GM19463 (cell line): Measurements from ENCODE around the gene GNG13.
"Not testable (repeated sequence)": the region's sequence is repeated elsewhere in the genome, so short reads cannot be mapped to it uniquely, and the experiment has no call there.

Experiments used
- ATAC-seq: cut with Tn5 transposase; IDR thresholded peaks from one replicate; pipeline ENCODE4 v1.9.1; 2021; ENCODE audit warnings: mild to moderate bottlenecking, moderate library complexity; ENCODE audit not compliant: unreplicated experiment

GNG13 gene

DNA sequence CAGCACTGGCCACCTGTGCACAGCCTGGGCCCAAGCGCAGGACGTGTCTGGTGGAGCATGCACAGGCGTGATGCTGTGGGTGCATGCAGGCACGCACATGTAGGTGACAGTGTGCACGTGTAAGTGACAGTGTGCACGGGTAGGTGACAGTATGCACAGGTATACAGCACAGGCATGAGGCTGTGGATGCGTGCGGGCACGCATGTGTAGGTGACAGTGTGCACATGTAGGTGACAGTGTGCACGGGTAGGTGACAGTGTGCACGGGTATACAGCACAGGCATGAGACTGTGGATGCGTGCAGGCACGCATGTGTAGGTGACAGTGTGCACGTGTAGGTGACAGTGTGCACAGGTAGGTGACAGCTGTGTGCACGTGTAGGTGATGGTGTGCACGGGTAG, 20.2 kb downstream of the GNG13 start:
- no peak for ATAC-seq

DNA sequence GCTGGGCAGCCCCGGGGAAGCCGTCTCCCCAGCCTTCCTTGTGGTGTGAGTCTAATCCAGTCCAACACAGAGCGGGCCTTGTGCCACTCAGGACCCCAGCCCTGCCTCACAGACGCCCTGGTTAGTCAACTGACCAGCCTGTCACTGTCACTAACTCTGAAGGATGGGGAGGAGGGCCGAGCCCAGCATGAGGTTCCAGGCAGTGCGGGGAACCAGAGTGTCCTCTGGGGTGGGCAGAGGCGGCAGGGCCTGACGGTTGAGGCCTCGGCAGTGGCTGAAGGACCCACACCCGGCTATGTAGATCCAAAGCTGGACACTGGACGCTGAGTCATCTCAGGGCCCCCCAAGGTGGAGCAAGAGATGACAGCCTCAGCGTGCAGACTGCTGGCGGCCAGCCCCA, 21.0 kb downstream of the GNG13 start:
- ATAC-seq, result no peak

DNA sequence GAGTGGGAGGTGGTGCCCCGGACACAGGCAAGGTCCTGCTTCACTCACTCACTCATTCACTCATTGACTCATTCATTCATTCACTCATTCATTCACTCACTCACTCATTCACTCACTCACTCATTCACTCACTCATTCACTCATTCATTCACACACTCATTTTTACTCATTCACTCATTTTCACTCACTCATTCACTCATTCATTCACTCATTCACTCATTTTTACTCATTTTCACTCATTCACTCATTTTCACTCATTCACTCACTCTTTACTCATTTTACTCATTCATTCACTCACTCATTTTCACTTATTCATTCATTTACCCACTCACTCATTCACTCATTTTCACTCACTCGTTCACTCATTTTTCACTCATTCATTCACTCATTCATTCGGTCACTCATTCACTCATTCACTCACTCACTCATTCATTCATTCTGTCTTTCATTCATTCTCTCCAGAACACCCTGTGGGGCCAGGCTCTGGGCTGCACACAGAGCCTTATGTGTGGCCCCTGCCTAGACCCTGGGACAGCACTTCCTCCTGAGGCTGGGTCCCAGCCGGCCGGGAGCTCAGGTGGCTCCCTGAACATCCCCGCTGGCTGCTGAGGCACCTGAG, 21.5 kb downstream of the GNG13 start:
- ATAC-seq, result no peak

DNA sequence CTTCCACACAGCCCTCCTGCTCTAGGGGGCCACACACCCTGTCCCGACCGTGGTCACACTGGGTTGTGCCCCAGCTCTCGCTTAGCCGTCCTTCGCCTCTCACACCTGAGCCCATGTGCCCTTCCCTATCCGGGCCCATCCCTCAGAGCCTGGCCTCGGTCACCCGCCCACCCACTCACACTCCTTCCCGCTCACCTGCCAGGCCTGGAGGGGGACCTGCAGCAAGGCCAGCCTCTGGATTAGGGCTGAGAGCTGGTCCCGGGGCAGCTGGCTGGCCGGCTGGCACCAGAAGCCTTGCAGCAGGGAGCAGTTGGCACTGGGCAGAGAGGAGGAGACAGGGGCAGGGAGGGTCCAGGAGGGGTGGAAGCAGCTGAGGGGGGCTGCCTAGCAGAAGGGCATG, 22.1 kb downstream of the GNG13 start:
- no peak for ATAC-seq

DNA sequence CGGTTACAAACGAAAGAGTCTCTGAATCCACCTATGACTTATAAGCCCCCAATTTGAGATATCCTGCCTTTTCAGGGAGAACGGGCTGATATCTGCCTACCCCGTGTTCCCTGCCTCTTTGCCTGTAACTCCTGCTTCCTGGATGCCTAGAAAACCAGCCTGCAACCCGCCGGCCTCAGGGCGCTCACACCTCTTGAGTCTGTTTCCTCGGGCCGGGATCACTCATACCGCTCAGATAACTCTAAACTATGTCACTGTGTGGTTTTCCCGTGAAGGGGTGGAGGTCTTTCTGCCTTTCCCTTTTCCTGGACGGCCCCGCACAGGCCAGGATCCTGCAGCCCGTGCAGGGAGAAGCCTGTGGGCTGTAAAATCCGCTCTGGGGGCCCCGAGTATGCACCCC, 22.7 kb downstream of the GNG13 start:
- ATAC-seq, result no peak

DNA sequence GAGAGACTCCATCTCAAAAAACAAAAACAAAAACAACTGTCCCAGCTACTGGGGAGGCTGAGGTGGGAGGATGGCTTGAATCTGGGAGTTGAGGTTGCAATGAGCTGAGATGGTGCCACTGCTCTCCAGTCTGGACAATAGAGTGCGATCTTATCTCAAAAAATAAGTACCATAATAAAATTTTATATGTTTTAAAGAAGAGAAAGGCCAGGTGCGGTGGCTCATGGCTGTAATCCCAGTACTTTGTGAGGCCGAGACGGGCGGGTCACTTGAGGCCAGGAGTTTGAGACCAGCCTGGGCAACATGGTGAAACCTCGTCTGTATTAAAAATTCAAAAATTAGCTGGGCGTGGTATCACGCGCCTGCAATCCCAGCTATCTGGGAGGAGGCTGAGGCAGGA, 23.7 kb downstream of the GNG13 start:
- no peak for ATAC-seq

DNA sequence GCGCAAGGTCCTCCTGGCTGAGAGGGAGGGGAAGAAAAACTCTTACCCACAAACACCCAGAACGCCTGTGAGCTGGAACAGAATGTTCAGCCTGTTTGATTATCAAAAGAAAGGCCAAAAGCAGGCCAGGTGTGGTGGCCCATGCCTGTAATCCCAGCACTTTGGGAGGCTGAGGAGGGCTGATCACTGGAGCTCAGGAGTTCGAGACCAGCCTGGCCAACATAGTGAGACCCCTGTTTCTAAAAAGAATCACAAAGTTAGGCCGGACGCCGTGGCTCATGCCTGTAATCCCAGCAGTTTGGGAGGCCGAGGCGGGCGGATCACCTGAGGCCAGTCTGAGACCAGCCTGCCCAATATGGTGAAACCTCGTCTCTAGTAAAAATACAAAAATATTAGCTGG, 24.2 kb downstream of the GNG13 start:
- ATAC-seq, result not testable (repeated sequence)

DNA sequence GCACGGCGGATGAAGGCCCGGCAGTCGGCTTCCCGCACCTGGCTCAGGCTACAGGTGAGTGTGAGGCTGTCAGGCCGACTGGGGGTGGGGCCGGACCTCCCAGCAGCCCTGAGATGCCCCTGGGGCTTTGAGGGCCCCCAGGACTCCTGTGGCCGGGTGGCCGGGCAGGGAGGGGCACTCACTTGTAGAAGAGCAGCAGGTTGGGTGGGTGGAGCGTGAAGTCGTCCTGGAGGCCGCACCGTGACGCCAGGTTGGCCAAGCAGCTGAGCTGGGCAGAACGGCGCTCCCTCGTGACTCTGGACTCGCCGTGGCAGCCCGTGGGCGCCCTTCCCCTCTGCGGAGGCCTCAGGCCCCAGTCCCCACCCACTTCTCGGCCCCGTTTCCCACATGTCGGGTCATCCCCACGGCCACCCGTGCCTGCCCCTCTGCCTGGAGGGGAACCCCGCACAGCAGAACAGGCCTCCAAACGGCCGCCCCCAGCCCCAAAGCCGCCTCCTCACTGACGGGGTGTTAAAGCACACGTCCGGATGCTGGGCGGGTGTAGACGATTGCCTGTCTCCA, 25.2 kb downstream of the GNG13 start:
- ATAC-seq, result no peak

DNA sequence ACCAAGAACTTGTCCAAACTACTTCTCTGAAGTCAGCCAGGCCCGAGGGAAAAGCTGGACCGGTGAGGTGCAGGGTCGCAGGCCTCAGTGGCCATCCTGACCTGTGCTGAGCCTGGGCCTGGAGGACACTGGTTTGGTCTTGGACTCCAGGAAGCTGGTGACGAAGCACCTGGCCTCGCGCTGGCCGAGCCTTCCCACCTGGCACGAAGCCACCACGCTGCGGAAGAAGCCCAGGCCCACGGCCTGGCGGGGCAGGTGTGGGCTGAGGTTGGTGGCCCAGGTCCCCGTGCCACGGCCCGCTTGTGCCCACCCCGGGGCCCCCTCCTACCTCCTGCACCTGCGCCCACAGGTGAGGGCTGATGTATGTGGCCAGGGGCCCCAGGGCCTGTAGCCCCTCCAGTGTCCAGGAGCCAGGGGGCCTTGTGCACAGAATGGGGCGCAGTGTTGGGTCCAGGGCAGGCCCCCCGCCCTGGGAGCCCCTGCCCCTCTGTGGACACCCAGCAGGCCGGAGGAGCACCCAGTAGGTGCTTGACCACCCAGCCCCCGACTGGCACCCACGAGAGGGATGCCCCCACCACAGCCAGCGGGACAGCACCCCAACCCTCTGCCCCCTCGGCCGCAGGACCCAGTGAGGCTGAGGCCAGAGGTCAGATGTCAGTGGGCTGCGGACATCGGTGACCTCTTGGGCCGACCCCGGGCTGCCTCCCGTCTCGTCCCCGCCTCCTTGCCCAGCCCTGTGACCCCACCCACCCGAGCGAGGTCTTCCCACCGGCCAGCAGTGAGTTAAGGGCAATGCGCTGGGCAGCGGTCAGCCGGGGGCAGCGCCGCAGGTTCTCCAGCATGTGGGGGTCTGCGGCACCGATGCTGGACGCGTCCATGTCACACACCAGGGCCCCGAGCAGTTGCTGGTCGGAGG, 26.2 kb downstream of the GNG13 start:
- no peak for ATAC-seq

DNA sequence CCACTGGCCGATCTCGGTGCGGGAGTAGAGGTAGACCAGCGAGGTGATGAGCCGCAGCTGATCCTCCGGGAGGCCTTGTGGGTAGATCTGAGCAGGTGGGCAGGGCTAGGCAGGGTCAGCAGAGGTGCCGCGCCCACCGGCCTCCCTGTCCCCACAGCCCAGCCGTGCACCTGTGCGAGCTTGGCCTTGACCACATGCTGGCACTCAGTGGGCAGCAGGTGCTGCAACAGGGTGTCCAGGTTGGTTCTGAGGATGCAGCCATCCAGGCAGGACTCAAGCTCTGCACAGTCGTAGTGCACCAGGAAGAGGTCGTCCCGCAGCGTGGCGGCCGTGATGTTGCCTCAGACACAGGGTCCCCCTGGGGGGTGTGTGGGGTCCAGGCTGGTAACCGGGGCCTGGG, 27.6 kb downstream of the GNG13 start:
- no peak for ATAC-seq

DNA sequence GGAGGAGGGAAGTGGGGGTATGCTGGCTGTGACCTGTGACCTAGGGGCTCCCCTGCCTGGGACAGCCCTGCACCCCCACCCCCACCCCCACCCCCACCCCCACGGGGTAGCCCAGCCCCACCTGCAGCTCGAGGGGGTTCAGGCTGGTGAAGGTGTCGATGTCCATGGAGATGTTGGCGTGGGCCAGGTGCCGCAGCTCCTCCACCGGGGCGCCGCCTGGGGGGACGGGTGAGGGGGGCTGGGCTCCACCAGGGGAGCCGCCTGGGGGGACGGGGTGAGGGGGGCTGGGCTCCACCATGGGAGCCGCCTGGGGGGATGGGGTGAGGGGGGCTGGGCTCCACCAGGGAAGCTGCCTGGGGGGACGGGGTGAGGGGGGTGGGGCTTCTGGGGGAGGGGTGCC, 30.1 kb downstream of the GNG13 start:
- ATAC-seq, result no peak

DNA sequence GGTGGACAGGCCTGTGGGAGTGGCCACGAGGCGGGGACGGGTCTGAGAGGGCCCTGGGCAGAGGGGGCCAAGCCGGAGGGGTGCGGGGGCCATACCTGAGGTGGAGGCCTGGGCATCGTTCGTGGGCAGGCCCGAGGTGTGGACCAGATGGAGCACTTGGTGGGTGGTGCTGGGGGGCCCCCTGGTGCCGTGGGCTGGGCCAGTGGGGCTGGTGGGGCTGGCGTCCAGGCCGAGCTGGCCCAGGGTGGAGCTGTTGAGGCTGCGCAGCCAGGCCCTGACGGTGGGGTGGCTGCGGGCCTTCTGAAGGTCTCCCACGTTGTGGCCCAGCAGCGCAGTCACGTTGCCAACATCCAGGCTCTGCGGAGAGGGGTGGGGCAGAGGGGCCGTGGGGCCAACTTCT, 30.6 kb downstream of the GNG13 start:
- no peak for ATAC-seq

DNA sequence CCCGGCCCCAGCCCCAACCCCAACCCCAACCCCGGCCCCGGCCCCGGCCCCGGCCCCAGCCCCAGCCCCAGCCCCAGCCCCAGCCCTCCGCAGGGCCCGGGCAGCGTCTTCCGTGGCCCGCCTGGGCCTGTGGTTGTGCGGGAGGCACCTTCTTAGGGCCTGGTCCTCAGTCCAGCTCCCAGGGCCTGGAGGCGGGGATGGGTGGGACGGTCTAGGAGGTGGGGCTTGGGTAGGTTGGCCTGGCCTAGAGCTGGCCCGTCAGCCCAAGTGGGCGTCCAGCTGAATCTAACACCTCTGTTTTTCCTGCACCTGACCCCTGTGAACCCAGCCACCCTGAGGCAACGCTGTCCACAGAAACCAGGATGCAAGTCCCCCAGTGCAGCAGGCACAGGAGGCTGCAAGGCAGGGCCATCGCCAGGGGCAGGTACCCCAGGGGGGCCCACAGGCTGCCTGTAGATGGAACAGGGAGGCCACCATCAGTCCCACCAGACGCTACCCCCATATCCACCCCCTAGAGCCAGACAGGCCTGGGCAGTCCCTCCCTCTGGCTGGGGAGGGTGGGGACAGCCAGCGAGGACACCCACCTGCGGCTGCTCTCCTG, 31.2 kb downstream of the GNG13 start:
- ATAC-seq, result no peak

DNA sequence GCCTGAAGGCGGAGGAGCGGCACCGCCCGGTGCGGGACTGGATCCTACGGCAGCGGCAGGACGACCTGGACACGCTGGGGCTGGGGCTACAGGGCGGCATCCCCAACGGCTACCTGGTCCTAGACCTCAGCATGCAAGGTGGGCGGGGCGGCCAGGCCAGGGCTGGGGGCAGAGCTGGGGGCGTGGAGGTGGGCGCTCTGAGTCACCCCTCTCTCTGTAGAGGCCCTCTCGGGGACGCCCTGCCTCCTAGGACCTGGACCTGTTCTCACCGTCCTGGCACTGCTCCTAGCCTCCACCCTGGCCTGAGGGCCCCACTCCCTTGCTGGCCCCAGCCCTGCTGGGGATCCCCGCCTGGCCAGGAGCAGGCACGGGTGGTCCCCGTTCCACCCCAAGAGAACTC, 32.1 kb downstream of the GNG13 start:
- no peak for ATAC-seq

DNA sequence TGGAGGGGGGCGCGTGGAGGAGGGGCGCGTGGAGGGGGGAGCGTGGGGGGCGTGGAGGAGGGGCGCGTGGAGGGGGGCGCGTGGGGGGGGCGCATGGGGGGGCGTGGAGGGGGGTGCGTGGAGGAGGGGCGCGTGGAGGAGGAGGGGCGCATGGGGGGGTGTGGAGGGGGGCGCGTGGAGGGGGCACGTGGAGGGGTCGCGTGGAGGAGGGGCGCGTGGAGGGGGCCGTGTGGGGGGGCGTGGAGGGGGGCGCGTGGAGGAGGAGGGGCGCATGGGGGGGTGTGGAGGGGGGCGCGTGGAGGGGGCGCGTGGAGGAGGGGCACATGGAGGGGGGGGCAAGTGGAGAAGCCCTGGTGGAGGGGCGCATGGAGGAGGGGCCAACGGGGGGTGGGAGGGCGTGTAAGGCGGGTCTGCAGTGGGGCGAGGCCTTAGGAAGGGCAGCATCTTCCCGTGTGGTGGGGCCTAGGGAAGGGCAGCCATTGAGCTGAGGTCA, 32.7 kb downstream of the GNG13 start:
- ATAC-seq, result no peak

DNA sequence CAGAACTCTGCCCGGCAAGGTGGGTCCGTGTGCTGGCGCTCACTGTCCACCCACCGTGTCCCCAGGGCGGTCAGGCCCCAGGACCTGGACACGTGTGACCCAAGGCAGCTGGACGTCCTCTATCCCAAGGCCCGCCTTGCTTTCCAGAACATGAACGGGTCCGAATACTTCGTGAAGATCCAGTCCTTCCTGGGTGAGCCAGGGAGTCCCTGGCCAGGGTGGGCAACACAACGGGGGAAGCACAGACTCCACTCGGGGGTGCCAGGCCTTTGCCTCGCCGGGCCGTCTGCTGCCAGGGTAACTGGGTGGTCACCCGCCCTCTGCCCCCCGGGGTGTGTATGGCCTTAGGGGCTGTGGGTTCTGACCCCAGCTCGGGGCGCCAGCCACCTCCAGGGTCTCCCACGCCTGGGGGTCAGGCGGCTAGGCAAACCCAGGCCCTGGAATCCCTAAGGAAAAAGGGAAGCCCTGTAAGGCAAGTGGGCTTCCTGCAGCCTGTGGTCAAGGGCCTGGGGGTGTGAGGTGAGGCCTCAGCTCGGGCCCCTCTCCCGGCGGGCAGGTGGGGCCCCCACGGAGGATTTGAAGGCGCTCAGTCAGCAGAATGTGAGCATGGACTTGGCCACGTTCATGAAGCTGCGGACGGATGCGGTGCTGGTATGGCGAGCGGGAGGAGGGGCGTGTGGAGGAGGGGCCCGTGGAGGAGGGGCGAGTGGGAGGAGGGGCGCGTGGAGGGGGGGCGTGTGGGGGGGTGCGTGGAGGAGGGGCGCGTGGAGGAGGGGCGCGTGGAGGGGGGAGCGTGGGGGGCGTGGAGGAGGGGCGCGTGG, 33.5 kb downstream of the GNG13 start:
- ATAC-seq, result no peak

DNA sequence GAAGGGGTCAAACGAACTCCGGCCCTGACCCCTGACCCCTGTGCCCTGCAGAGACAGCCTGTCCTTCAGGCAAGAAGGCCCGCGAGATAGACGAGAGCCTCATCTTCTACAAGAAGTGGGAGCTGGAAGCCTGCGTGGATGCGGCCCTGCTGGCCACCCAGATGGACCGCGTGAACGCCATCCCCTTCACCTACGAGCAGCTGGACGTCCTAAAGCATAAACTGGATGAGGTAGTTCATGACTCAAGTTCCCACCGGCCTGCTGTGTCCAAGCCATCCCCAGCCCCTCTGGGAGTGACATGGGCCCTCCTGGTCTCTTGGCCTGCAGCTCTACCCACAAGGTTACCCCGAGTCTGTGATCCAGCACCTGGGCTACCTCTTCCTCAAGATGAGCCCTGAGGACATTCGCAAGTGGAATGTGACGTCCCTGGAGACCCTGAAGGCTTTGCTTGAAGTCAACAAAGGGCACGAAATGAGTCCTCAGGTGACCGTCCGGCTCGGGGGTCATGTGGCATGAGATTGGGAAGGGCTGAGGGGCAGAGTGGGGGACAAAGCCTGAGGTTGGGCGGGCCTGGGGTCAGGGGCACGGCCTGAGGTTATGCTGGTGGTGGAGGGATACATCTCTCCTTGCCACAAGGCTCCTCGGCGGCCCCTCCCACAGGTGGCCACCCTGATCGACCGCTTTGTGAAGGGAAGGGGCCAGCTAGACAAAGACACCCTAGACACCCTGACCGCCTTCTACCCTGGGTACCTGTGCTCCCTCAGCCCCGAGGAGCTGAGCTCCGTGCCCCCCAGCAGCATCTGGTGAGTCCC, 34.3 kb downstream of the GNG13 start:
- no peak for ATAC-seq

DNA sequence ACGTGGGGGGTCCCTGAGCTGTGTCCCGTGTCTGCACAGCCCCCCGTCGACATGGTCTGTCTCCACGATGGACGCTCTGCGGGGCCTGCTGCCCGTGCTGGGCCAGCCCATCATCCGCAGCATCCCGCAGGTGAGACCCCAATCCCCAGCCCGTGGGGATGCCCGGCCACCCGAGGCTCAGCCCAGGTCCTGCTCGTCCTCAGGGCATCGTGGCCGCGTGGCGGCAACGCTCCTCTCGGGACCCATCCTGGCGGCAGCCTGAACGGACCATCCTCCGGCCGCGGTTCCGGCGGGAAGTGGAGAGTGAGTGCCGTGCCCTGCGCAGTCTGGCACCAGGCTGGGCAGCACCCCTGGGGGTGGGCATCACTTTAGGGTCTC, 35.1 kb downstream of the GNG13 start:
- no peak for ATAC-seq

DNA sequence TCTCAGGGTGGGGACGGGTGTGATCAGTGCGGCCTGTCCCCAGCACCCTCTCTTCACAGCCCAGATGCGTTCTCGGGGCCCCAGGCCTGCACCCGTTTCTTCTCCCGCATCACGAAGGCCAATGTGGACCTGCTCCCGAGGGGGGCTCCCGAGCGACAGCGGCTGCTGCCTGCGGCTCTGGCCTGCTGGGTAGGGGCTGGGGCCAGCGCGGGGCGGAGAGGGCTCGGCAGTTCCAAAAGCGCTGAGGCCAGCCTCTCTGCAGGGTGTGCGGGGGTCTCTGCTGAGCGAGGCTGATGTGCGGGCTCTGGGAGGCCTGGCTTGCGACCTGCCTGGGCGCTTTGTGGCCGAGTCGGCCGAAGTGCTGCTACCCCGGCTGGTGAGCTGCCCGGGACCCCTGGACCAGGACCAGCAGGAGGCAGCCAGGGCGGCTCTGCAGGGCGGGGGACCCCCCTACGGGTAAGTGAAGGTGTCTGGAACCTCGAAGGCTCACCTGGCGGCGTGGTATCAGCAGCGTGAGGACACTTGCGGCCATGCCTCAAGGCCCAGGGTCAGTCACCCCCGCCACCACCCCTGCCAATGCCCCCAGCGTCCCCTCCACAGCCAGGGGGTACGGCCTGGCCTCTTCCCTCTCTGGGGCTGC, 35.6 kb downstream of the GNG13 start:
- ATAC-seq, result no peak
